Stimulated activated naive CD8-positive, alpha-beta T cell treated with anti-CD3 and anti-CD28 coated beads, Interleukin-15, Interleukin-2, amounts not matched to agents 100 U/mL and 50 U/mL, for 24 hours (primary cell): ENCODE measurements around the gene EDN2.

Experiments
- ATAC-seq: fragments of 150-1000 bp; cut with Tn5 transposase; one replicate; pipeline ENCODE4 v1.10.0; 2021
- DNase-seq: peaks from one replicate; pipeline ENCODE4 v3.0.0; 2021

Gene EDN2

DNA sequence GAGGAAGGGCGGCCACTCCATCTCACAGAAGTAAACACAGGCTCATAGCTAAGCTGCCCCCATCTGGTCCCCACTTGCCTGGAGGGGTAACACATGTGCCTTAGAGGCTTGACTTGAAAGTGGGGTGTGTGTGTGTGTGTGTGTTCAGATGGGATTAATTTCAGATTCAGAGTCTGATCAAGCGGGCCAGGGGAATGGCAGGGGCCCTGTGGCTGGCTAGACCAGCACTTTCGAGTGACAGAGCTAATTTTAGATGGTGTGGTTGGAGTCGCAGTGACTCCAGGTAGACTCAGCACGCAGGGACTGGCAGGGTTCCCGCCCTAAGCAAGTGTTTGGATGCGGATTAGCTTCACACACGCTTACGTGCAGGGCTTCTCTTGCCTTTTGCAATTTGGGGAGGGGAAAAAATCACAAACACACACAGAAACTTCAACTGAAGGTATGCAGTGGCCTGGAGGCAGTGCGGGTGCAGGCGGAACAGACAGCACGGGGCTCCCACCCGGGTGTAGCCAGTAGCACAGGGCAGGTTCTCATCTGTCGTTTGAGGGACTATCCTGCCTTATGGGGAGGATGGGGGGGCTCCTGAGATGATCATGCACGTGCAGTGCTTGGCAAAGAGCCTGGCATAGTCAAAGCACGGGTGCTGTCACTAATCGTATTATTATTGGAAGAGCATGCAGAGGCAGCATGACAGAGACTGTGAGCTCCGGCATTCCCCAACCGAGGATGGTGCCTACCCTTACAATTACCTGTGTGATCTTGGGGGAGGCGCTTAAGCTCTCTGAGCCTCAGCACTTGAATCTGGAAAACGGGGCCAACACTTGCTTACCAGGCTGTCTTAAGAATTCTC lies 1.3 kb downstream of the EDN2 start:
- DNase-seq (no peak), ATAC-seq (no peak)

DNA sequence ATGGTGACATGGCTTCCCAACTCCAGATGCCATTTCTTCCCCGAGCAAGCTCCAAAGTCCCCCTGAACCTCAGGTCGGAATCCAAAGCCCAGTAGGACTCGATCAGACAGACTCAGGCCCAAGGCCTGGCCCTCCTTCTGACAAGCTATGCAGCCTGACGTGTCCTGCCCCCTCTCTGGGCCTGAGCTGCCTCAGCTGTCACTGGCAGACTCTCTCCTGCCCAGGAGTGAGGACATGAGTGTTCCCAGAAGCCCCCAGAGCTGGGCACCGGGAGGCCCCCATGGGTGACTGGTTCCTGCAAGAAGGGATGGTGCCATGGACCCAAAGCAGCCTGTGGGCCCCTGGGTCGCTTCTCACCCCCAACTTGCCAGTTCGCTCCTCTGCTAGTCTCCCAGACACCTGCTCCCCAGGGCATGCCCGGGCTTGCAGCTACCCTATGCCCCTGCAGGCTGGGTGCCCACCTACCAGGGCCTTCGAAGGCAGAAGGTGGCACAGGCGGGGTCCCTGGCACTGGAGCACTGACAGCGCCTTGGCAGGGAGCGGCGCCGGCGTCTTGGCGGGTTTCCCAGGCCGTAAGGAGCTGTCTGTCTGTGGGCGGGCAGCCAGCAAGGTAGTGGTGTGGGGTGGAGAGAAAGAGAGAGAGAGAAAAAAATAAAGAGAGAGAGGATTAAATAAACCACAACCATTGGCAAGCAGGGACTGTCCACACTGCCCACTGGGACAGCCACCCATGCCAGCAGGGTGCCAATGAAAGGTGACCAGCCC lies 2.3 kb downstream of the EDN2 start:
- DNase-seq (no peak), ATAC-seq (no peak)

DNA sequence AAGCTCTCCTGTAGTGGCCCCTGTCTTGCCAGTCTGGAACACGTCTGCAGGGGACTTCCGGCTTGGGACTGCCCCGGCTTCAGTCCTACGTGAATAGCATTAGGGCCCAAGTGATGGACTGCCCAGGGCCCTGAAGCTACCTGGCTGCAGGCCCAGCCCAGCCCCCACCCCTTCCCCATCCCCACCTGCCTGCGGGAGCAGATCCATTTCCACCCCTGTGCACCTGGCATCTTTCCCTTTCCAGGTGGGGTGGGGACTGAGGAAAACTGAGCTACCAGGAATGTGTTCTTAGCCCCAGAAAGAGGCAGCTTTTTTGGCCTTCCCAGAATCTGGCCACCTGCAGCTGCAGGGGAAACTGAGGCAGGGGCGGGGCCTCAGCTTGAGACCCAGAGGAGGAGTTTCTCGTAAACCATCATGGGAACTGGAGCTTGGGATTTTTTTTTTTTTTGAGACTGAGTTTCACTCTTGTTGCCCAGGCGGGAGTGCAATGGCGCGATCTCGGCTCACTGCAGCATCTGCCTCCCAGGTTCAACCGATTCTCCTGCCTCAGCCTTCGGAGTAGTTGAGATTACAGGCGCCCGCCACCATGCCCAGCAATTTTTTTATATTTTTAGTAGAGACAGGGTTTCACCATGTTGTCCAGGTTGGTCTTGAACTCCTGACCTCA lies 3.2 kb downstream of the EDN2 start:
- ATAC-seq (no peak), DNase-seq (no peak)

DNA sequence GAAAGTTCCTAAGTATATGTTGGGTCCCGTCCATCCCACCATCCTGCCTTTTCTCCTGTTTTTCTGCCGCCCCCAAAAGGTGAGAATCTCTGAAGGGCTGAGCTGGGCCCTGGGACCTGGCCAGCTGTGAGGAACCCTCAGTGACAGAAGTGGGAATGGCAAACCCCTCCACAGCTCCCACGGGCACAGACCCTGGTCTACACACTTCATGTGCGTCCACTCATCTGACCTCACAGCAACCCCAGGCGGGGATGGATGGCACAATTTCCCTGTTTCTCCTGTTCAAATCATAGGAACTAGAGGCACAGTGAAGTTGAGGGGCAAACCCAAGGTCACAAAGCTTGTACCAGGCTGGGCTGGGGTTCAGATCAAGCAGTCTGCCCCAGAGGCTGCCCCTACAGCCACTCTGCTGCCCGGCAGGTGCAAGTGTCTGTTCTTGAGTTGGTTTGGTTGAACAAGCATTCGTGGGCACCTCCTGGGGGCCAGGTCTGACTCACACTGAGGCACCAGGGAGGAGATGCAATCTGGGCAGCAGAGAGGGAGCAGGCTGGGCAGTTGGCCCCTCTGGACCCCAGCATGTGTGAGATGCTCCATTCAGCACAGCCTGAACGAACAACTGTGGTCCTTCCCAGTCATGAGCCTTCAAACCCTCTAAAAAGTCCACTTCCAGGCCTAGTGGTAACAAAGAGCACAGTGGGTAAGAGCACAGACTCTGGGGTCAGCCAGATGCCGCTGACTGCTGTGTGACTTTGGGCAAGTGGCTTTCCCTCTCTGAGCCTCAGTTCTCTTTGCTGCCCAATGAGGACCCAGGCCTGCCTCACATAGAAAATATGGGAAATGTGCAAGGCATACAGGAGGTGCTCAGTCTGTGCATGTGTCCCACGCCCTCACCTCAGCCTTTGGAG lies 4.0 kb downstream of the EDN2 start:
- no peak for ATAC-seq
- no peak for DNase-seq

DNA sequence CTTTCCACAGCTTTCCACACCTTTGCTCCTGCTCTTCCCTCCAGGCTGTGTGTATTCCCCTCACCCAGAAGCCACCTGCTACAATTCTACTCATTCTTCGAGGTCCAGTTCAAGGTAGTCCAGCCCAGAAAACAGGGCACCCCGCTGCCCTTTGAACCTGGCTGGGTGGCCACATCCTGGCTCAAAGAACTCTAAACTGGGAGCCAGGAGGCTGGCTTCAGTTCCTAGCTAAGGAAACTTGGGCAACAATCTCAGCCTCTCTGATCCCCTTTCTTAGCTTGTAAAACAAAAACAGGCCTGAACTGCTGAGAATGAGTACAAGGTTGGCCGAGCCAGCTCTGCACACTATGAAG lies 4.7 kb downstream of the EDN2 start:
- DNase-seq (no peak), ATAC-seq (no peak)

DNA sequence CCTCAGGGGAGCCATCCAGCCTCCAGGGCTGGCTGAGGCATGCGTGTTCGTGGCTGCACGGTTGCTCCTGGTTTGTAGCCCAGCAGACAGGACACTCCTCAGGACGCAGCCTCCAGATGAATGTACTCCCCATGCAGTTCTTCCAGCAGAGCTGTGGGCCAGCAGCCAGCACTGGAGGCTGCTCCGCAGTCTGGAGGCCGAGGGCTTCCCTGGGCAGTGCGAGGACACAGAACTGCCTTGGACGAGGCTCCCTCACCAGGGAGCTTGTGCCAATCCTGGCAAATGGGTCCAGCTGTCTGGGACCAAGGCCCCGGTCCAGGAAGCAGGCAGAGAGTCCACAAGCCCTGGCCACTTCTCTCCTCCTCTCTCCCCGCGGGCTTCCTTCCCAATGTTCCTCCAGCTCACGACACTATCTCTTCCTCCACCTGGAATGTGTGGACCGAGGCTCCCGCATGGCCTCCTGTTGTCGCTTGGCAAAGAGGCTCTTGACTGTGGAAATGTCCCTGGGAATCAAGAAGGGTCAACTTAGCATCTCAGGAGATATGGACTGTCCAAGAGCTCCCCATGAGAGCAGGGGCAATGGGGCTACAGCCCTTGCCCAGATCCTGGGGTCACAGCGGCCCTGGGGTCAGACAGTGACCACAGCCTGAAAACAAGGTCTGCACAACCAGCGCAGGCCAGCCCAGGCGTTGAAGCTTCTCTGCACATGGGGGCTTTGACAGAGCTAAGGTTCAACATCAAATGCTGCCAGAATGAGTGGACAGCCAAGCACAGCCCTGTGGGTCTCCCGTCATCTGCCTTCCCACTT lies 5.3 kb downstream of the EDN2 start:
- no peak for DNase-seq
- no peak for ATAC-seq

DNA sequence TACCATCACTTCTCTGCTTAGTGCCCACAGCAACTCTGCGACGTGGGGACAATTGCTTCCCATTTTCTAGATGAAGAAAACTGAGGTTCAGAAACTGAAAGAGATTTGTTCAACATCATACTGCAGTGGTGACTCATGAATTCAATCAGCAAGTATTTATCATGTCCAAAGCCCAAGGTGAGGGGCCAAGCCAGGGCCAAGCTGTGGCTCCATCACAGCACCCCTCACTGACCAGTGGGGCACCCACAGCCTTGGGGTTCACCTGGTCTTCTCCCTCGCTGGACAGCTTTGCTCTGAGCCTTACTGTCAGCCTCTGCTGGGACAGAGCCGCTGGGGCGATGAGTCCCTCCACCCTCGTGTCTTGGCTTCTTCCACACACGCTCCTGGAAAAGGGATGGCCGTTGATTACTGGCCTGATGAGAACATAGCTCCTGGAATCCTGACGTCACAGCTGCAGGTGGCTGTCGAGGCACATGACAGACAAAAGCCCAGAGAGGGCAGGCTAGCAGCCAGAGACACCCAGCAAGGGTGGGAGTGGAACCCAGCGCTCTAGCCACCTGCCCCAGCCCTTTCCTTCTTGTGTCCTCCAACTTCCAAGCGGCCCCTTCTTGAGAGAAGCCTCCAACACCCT lies 6.2 kb downstream of the EDN2 start:
- ATAC-seq (no peak), DNase-seq (no peak)

DNA sequence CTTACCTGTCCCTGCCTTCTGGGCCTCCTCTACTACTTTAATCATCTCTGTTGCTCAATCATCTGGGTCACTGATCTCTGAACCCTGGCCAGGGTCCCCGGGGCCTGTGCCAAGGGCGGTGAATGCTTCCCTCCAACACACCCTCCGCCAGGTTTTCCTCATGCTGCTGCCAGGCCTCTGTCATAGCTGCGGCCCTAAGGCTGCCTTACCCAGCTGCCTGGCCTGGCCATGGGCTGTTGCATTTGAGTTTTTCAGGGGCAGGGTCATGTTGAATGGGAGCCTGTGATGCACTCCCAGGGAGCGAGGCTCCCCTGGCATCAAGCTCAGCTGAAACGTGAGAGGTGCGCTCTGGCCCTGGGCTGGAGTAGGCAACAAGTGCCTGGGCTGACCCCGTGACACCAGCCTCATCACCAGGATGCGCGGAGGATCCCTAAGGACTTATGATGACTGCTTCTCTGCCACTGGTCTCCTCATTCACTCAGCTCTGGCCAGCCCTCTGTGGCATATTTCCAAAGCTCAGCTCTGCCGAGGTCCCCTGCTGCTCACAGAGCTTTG lies 7.6 kb downstream of the EDN2 start:
- no peak for DNase-seq
- ATAC-seq, result no peak

DNA sequence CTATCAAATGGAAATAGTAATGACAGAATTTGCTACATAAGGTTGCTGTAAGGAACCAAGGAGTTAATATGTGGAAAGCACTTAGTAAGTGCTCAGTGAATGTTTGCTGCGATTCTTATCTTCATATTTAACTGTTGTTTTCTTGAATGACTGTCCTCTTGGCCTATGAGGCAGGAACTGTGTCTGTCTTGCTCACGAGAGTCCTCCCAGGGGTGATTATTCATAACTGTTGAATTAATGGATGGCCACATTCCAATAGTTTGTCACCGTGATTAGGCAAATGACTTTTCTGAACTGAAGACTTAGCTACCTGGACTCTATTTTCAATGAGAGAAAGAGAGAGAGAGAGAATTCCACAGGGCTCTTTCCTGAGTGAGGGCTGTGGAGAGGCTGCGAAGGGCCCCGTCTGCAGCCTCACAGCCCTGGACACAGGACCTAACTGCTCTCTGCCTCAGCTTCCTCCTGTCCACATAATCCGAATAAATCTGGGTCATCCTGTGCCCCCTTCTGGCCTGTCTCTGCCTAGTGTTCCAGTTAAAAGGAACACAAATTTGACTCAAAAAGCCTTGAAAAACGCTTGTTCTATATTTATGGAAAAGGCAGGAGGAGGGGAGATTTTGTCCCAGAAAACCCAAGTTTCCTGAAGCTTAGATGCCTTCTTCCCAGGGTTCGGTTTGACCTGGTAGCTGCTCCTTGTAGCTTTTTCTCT lies 8.5 kb downstream of the EDN2 start:
- ATAC-seq, result no peak

DNA sequence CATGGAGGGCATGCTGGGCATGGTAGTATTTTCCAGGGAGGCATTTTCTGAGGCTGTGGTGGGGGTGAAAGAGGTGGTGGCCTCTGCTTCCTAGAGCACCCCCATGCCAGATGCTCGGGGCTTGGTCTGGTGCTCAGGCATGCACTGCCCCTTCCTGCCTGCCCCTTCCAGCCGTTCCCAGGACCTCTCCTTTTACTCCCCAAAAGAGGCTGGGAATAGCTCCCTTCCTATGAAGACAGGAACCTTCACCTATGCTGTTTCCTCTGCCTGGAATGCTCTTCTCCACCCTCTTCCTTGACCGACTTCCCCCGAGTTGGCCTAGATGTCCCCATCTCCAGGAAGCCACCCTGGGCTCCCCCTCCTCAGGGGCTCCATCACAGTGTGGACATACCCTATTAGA lies 9.1 kb downstream of the EDN2 start:
- ATAC-seq, result no peak

More for the DNA sequence above, 8.5 kb downstream of the EDN2 start:
- no peak for DNase-seq

DNA sequence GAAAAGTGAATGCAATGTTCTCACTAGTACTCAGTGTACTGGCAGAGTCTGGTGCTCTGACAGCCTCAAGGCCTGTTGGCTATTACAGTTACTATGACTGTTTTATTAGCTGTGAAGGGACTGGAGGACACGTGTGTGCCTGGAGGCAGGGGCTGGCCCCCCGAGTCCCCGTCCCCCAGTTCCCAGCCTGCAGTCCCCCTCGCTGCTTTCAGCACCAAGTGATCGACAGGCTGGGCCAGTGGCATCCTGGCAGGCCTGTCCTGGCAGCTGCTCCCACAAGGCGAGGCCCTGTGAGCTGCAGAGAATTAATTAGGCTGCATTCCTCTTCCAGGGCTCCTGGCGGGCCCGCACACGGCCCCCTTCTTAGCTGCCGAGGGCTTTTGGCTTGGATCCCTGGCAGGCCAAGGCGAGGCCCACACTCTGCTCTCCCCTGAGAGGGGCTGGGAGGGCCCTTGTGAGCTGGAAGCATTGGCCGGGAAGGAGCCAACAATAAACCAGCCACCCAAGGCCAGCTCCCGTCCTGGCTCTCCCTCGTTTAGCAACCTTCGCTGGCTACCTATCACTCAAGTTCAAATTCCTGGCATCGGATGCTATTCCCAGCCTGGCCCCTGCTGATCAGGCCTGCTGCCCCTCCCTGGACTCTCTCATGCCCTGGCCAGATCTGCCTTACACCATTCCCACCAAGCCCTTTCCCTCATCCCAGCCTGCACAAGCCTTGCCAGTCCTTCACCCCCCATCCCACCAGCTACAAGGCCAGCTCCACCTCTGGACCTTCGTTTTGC lies 9.8 kb downstream of the EDN2 start:
- DNase-seq (no peak), ATAC-seq (no peak)

More for the DNA sequence above, 9.1 kb downstream of the EDN2 start:
- DNase-seq, result no peak

DNA sequence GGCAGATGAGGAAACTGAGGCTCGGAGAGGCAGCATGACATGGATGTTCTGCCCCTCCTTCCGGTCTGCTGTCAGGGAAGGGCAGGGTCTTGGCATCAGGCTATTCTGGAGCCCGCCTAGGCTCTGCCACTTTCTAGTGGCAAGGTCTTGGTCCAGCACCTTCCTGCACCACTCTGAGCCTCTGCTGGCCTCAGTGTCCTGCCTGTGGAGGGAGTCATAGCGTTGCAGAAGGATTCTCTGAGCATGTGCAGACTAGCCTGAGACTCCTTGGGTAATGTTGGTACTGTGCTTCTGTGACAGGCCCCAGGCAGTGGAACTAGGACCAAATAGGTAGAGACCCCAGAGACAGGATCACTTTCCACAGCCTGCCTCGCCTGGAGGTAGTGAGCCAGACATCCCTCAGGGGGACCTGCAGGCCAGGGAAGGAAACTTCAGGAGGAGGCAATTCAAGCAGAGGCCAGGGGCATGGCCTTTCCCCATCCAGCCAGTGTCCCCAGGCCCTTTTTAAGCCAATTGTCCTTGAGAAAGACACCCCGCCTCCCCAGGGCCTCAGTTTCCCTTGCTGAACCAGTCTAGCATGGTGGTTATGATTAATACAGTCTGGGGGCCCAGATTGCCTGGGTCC lies 10.6 kb downstream of the EDN2 start:
- no peak for DNase-seq
- ATAC-seq, result no peak

DNA sequence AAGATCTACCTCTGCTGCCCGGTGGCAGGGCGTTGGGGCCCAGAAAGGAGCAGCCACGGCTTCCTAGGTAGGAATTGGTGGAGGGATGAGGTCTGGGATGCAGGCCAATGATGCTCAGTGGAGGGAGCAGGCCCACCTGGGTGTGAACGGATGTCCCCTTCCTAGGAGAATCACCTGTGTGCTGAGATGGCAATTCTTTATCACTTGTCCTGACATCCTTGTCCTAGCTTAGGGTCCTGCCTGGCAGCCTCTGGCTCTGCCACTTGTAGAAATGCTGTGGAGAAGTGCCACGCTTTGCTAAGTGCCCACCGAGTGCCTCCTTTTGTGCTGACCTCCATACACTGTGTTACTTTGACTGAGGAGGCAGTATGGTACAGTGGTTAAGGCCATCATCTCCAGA lies 12.8 kb downstream of the EDN2 start:
- no peak for ATAC-seq
- no peak for DNase-seq

DNA sequence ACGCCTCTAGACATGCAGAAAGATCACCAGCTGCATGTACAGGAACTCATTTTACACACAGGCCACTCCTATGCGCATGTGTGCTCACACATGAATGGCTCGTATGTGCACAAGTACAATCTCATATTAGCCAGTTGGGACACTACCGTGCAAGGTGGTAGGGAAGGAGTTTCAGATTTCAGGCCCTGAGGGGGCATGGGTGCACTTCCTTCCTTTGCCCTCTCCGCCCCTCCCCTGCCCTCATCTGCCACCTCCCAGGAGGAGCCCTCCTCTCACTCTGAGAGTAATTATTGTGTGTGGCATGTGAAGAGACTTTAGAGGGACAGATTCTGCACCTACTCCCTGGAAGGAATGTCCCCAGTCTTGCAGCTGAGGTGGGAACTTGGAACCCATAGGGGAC lies 14.8 kb downstream of the EDN2 start:
- ATAC-seq, result no peak
- no peak for DNase-seq

DNA sequence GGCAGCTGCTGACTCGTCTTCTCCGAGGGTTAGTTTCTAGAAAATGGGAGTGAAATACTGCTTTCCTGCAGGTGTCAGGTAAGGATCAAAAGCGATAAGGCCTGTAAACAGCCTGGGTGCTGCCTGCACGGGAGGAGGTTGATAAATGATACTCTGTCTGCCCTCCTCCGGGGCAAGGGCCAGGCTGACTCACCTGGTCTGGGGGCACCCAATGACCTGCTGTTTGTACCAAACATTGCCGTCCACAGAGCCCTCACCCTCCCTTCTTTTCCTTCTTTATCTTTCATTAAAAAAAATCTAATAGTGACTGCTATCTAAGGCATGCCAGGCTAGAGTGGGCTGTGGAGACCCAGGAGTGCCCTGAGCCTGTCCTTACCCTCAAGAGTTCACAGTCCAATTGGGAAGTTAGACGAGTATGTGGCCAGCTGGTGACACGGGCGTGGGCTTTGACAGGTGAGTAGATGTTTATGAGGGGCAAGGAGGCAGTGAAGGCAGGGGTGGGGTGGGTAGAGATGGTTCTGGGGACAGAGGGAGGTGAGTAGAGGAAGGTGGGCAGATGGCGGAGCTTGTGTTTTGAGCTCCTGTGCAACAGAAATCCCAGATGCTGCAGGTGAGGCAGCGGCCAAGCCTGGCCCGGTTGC lies 16.2 kb downstream of the EDN2 start:
- ATAC-seq (no peak), DNase-seq (no peak)

DNA sequence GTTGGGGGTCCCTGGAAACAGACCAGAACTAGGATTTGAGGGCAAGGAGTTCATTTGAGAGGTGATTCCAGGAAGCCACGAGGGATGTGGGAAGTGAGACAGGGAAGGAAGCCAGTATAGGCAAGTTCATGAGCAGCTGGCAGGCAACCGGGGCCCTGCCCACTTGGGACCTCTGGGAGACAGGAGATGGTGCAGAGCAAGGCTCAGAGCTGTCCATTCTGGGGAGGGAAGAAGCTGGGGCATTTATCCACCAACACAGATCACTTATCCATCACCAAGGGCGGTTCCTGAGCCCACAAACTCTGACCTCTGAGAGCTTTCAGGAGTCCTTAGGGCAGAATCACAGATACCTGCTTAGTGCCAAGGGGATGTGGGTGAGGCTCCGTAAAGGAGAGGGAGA lies 16.8 kb downstream of the EDN2 start:
- DNase-seq, result no peak
- ATAC-seq, result no peak

DNA sequence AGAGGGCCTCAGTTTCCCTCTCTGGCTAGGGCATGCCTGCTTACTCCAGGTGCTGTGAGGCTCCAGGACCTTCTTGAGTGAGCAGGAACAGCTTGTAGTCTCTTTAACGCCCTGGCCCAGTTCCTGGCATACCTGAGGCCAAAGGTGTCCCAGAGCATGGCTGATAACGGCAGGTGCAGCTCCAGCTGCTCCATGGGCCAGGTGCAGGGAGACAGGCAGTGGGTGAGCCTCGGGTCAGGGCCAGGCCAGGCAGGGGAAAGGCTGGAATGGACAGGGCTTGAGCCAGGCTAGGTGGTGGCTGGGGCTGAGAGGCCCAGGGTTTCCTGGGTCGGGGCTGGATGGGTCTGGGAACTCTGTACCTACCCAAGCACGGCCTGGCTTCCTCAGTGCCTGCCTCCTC lies 18.3 kb downstream of the EDN2 start:
- DNase-seq (no peak), ATAC-seq (no peak)

DNA sequence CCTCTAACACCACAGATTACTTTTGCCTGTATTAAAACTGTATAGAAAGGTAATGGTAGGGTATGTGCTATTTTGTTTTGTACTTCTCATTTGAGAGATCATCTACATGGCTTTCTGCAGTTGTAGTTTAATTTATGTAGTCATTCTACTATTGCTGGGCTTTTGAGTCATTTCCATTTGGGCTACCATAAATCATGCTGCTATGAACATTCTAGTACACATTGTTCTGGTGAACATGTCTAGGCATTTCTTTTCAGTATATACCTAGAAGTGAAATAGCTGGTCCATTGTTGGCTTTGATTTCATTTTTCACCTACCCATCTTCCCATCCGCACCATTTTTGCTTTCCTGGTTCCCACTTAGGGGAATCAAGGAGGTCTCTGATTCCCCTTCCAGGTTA lies 18.7 kb downstream of the EDN2 start:
- ATAC-seq, result no peak
- no peak for DNase-seq
